Hippocampal formation (tissue), 2 donors: ENCODE data around the gene HRCT1.
"Not testable (repeated sequence)": the region's sequence is repeated elsewhere in the genome, so short reads cannot be mapped to it uniquely, and the experiment has no call there.

Experiments used
- DNase-seq, 2 donors: peaks; one replicate each; lab custom pipeline; 2025; lab: John Stamatoyannopoulos, UW

HRCT1 gene

GRCh38 chr9:35896570-35896969, 9.4 kb upstream of the HRCT1 start:
- DNase-seq = no peak

GRCh38 chr9:35897376-35898099, 8.5 kb upstream of the HRCT1 start:
- DNase-seq = not testable (repeated sequence)

GRCh38 chr9:35898337-35898736, 7.7 kb upstream of the HRCT1 start:
- DNase-seq = no peak

- DNase-seq = no peak
These were observed 7.0 kb upstream of the HRCT1 start for GRCh38 chr9:35899021-35899420.

- no peak for DNase-seq
These were observed 3.0 kb upstream of the HRCT1 start for GRCh38 chr9:35903049-35903448.

- DNase-seq = no peak
These were observed 1.7 kb upstream of the HRCT1 start for GRCh38 chr9:35904338-35904737.

- no peak for DNase-seq
These were observed 786 bp upstream of the HRCT1 start for GRCh38 chr9:35905051-35905781.

GRCh38 chr9:35906923-35907699, 1.1 kb downstream of the HRCT1 start:
- DNase-seq = no peak

GRCh38 chr9:35907711-35908503, 1.9 kb downstream of the HRCT1 start:
- DNase-seq = no peak

- DNase-seq = no peak
These were observed 2.6 kb downstream of the HRCT1 start for GRCh38 chr9:35908504-35909125.

GRCh38 chr9:35909274-35909673, 3.3 kb downstream of the HRCT1 start, which contains the start of gene SPAAR:
SPAAR (plus strand) TSS chr9:35909490; CDS start chr9:35910464, 974 bp downstream.
- no peak for DNase-seq

GRCh38 chr9:35909687-35910612, 3.9 kb downstream of the HRCT1 start:
- DNase-seq = no peak

GRCh38 chr9:35910613-35911359, 4.8 kb downstream of the HRCT1 start:
- no peak for DNase-seq

GRCh38 chr9:35911690-35912089, 5.7 kb downstream of the HRCT1 start:
- DNase-seq = no peak

- DNase-seq = no peak
These were observed 6.9 kb downstream of the HRCT1 start for GRCh38 chr9:35912791-35913400.

- DNase-seq = not testable (repeated sequence)
These were observed 7.4 kb downstream of the HRCT1 start for GRCh38 chr9:35913429-35913828.

- no peak for DNase-seq
These were observed 8.4 kb downstream of the HRCT1 start for GRCh38 chr9:35914301-35914807.

- no peak for DNase-seq
These were observed 9.8 kb downstream of the HRCT1 start for GRCh38 chr9:35915681-35916294.
